ENCODE measurements around the gene DMWD. TPM values are rescaled to one million over a fixed set of nuclear protein-coding genes. Genes with fewer than 3 reads are reported as not detected.

The DMWD gene
- total RNA-seq, 2 experiments from 2014 or later, result 43.2 to 44.0 TPM

DNA sequence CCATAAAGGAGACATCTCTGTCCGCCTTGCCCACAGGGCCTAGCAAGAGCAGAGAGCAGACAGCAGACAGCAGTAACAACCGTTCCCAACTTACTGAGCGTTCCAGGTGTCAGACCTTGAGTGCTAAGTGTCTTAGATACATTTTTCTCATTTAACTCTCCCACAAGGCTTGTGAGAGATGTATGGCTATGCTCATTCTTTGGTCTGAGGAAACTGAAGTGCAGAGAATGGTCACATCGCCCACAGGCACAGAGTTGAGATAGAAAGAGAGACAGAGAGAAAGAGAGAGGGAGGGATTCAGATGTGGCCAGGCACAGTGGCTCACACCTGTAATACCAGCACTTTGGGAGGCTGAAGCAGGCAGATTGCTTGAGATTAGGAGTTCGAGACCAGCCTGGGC, 45.1 kb downstream of the DMWD start:
- no TSS peak for BruUV-seq (replicated peaks)
- Histone ChIP-seq H3K4me2 (ENCODE audit: low read length) (no peak overlapping the region), H4K20me1 (ENCODE audit: insufficient read depth, low read length) (no peaks in the 10 kb centered on the region), H3K9me3 (ENCODE audit: low read length) (no peaks in the 10 kb centered on the region), H2AFZ (ENCODE audit: low read length) (no peak overlapping the region), H3K4me3 (ENCODE audit: low read depth, low read length, poor library complexity, severe bottlenecking) (no peak overlapping the region), H3K27ac (ENCODE audit: low read depth, low read length, poor library complexity, severe bottlenecking) (no peak overlapping the region), H3K9me2 (ENCODE audit: insufficient read depth, low read length) (no peaks in the 10 kb centered on the region), H3K79me2 (ENCODE audit: insufficient read depth, low read depth, low read length) (no peaks in the 10 kb centered on the region), H3K36me3 (ENCODE audit: insufficient read depth, low read length) (no peaks in the 10 kb centered on the region), H3K4me1 (ENCODE audit: insufficient read depth, low read length, poor library complexity, severe bottlenecking) (no peaks in the 10 kb centered on the region)
- DNase-seq (ENCODE audit: low spot score), result no peak
- ChIA-PET POLR2A (no interaction called here), CTCF (ENCODE audit: unreplicated experiment) (no interaction called here)
- intact Hi-C loops (cut with micrococcal nuclease; ENCODE audit: unreplicated experiment), result no loop called here
- TF ChIP-seq EZH2phosphoT487 (IDR thresholded peaks at IDR 0.05; ENCODE audit: borderline replicate concordance, low read depth, low read length), result no peak
- TF ChIP-seq, protein P1, sequence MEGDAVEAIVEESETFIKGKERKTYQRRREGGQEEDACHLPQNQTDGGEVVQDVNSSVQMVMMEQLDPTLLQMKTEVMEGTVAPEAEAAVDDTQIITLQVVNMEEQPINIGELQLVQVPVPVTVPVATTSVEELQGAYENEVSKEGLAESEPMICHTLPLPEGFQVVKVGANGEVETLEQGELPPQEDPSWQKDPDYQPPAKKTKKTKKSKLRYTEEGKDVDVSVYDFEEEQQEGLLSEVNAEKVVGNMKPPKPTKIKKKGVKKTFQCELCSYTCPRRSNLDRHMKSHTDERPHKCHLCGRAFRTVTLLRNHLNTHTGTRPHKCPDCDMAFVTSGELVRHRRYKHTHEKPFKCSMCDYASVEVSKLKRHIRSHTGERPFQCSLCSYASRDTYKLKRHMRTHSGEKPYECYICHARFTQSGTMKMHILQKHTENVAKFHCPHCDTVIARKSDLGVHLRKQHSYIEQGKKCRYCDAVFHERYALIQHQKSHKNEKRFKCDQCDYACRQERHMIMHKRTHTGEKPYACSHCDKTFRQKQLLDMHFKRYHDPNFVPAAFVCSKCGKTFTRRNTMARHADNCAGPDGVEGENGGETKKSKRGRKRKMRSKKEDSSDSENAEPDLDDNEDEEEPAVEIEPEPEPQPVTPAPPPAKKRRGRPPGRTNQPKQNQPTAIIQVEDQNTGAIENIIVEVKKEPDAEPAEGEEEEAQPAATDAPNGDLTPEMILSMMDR (conservative IDR thresholded peaks at IDR 0.05; ENCODE audit: low read length), result no peak

DNA sequence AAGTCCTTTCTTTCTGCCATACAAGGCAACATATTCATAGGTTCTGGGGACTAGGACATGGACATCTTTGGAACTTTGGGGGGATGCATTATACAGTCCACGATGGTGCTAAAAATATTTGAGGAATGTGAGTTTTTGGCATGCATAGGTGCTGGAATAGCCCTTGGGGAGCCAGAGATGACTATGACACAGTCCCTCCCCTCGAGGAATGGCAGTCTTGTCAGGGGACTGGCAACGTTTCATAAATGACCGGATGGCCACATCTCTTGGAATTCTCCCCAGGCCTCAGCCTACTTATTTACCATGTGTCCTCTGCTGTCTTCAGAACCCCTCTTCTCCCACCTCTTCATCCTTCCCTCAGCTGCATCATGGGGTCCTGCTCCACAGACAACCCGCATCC, 45.8 kb downstream of the DMWD start:
- no peaks in the 10 kb centered on the region for H3K4me1 ChIP-seq (ENCODE audit: insufficient read depth, low read length, poor library complexity, severe bottlenecking)
- BruUV-seq (replicated peaks), result no TSS peak
- H3K36me3 ChIP-seq (ENCODE audit: insufficient read depth, low read length), result no peaks in the 10 kb centered on the region
- no peak overlapping the region for H3K4me3 ChIP-seq (ENCODE audit: low read depth, low read length, poor library complexity, severe bottlenecking)
- H3K9me2 ChIP-seq (ENCODE audit: insufficient read depth, low read length), result no peaks in the 10 kb centered on the region
- no peak overlapping the region for H3K4me2 ChIP-seq (ENCODE audit: low read length)
- ChIA-PET POLR2A (no interaction called here), CTCF (ENCODE audit: unreplicated experiment) (no interaction called here)
- DNase-seq (ENCODE audit: low spot score), result no peak
- H3K79me2 ChIP-seq (ENCODE audit: insufficient read depth, low read depth, low read length), result no peaks in the 10 kb centered on the region
- intact Hi-C loops (cut with micrococcal nuclease; ENCODE audit: unreplicated experiment), result no loop called here
- no peaks in the 10 kb centered on the region for H4K20me1 ChIP-seq (ENCODE audit: insufficient read depth, low read length)
- no peak overlapping the region for H3K27ac ChIP-seq (ENCODE audit: low read depth, low read length, poor library complexity, severe bottlenecking)
- TF ChIP-seq EZH2phosphoT487 (IDR thresholded peaks at IDR 0.05; ENCODE audit: borderline replicate concordance, low read depth, low read length), result no peak
- TF ChIP-seq, protein P1 (conservative IDR thresholded peaks at IDR 0.05; ENCODE audit: low read length), result no peak
- H2AFZ ChIP-seq (ENCODE audit: low read length), result no peak overlapping the region
- no peaks in the 10 kb centered on the region for H3K9me3 ChIP-seq (ENCODE audit: low read length)

DNA sequence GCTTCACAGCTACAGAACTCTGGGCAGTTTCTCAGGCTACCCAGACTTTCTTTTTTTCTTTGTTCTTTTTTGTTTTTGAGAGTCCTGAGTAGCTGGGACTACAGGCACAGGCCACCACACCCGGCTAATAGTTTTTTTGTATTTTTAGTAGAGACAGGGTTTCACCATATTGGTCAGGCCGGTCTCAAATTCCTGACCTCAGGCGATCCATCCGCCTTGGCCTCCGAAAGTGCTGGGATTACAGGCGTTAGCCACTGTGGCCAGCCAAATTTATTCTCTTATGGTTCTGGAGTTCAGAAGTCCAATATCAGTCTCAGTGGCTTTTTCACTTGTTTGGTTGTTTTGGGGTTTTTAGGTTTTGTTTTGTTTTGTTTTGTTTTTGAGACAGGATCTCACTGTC, 47.0 kb downstream of the DMWD start:
- CTCF ChIA-PET (ENCODE audit: unreplicated experiment), result no interaction called here

More for the DNA sequence above, 47.0 kb downstream of the DMWD start:
- intact Hi-C loops (cut with micrococcal nuclease; ENCODE audit: unreplicated experiment), result no loop called here
- no peak overlapping the region for H2AFZ ChIP-seq (ENCODE audit: low read length)
- no peaks in the 10 kb centered on the region for H3K36me3 ChIP-seq (ENCODE audit: insufficient read depth, low read length)
- no peaks in the 10 kb centered on the region for H3K9me3 ChIP-seq (ENCODE audit: low read length)
- POLR2A ChIA-PET, result no interaction called here
- no peaks in the 10 kb centered on the region for H3K4me1 ChIP-seq (ENCODE audit: insufficient read depth, low read length, poor library complexity, severe bottlenecking)
- DNase-seq (ENCODE audit: low spot score), result no peak
- H3K4me3 ChIP-seq (ENCODE audit: low read depth, low read length, poor library complexity, severe bottlenecking), result no peak overlapping the region
- TF ChIP-seq, protein P1 (conservative IDR thresholded peaks at IDR 0.05; ENCODE audit: low read length), result no peak
- no peak for TF ChIP-seq EZH2phosphoT487 (IDR thresholded peaks at IDR 0.05; ENCODE audit: borderline replicate concordance, low read depth, low read length)
- no TSS peak for BruUV-seq (replicated peaks)
- no peaks in the 10 kb centered on the region for H3K79me2 ChIP-seq (ENCODE audit: insufficient read depth, low read depth, low read length)
- H3K27ac ChIP-seq (ENCODE audit: low read depth, low read length, poor library complexity, severe bottlenecking), result no peak overlapping the region
- no peaks in the 10 kb centered on the region for H4K20me1 ChIP-seq (ENCODE audit: insufficient read depth, low read length)
- H3K4me2 ChIP-seq (ENCODE audit: low read length), result no peak overlapping the region
- no peaks in the 10 kb centered on the region for H3K9me2 ChIP-seq (ENCODE audit: insufficient read depth, low read length)

Data from OCI-LY7 (cell line).